Caco-2 (cell line): ENCODE measurements around the gene MGAT3. TPM values are rescaled to one million over a fixed set of nuclear protein-coding genes. Genes with fewer than 3 reads are reported as not detected.
A peak's percentile ranks its signal among the peaks of the same experiment; 100 is the strongest.

Experiments used
- BruUV-seq: library from RNA; stranded (reverse); fragments of 400-500 nt; replicated peaks from 2 replicates; lab custom pipeline; 2021; lab: Mats Ljungman, UMichigan
- CTCF ChIA-PET: fragments of 300-600 bp; sonication (Branson Sonifier 250); formaldehyde crosslinking; loops from one replicate; lab custom pipeline; 2022; ENCODE audit warnings: antibody characterized with exemption; lab: Charles Lee
- POLR2A ChIA-PET: fragments of 300-600 bp; sonication (Branson Sonifier 250); formaldehyde crosslinking; loops from one replicate; lab custom pipeline; 2022; ENCODE audit warnings: antibody characterized with exemption; lab: Charles Lee
- DNase-seq, 2 experiments: peaks; one replicate each; pipeline versions ENCODE4 v3.0.0 to v3.0.0-alpha.2; 2020 to 2022
- H3K27me3 ChIP-seq: replicated peaks from 2 replicates; pipeline ENCODE4 v1.6.0; 2011; ENCODE audit warnings: low read length; ENCODE audit not compliant: control insufficient read depth, insufficient read depth
- H3K36me3 ChIP-seq: 2 replicates; pipeline ENCODE4 v1.5.1; 2011; ENCODE audit warnings: low read length; ENCODE audit not compliant: control insufficient read depth, insufficient read depth
- H3K4me1 ChIP-seq: fragments of 250-450 bp; sonication (Bioruptor Pico); 2 replicates; pipeline ENCODE4 v1.5.1; 2020; ENCODE audit warnings: mild to moderate bottlenecking
- H3K4me3 ChIP-seq: 2 replicates; pipeline ENCODE4 v1.5.1; 2011; ENCODE audit warnings: low read depth, mild to moderate bottlenecking, control low read depth, low read length
- H3K9me3 ChIP-seq: fragments of 250-450 bp; sonication (Bioruptor Pico); 2 replicates; pipeline ENCODE4 v1.5.1; 2020; ENCODE audit warnings: mild to moderate bottlenecking, moderate library complexity
- H3K27ac Mint-ChIP-seq: one replicate; pipeline ENCODE4 v1.8.0; 2022; ENCODE audit warnings: mixed read lengths; ENCODE audit not compliant: unreplicated experiment
- H3K27me3 Mint-ChIP-seq: one replicate; pipeline ENCODE4 v1.8.0; 2022; ENCODE audit warnings: mixed read lengths; ENCODE audit not compliant: insufficient read depth, unreplicated experiment
- H3K36me3 Mint-ChIP-seq: one replicate; pipeline ENCODE4 v1.8.0; 2022; ENCODE audit warnings: mild to moderate bottlenecking, mixed read lengths; ENCODE audit not compliant: insufficient read depth, unreplicated experiment
- H3K4me1 Mint-ChIP-seq: one replicate; pipeline ENCODE4 v1.8.0; 2022; ENCODE audit warnings: low read depth, mixed read lengths; ENCODE audit not compliant: unreplicated experiment
- H3K4me3 Mint-ChIP-seq: one replicate; pipeline ENCODE4 v1.8.0; 2022; ENCODE audit warnings: mild to moderate bottlenecking, moderate library complexity, mixed read lengths; ENCODE audit not compliant: unreplicated experiment
- H3K9me3 Mint-ChIP-seq: one replicate; pipeline ENCODE4 v1.8.0; 2022; ENCODE audit warnings: mixed read lengths; ENCODE audit not compliant: unreplicated experiment
- CTCF ChIP-seq, 2 experiments: fragments of 200-600 bp in 1 of 2; IDR thresholded peaks; 1 replicate in 1 of 2; 2 replicates in 1 of 2; pipeline versions ENCODE4 v1.5.1 to v1.8.0; 2011 to 2022; ENCODE audit warnings: antibody characterized with exemption in 1 of 2, control low read depth in 1 of 2, inconsistent platforms in 1 of 2, low read depth in 1 of 2, low read length in 1 of 2, mild to moderate bottlenecking in 1 of 2, moderate library complexity in 1 of 2; ENCODE audit not compliant: insufficient read depth in 1 of 2, severe bottlenecking in 1 of 2, unreplicated experiment in 1 of 2
- intact Hi-C: fragments of 100-400 bp; cut with micrococcal nuclease; formaldehyde crosslinking; loops from one replicate; pipeline ENCODE4 v1.10.0; 2022; ENCODE audit not compliant: unreplicated experiment
- total RNA-seq: library from RNA; stranded (reverse); gene quantifications from 2 replicates; pipeline ENCODE4 v1.2.3, GENCODE V29; 2022

Gene MGAT3
- total RNA-seq, 1 experiment from 2014 or later, result 16.6 TPM

DNA sequence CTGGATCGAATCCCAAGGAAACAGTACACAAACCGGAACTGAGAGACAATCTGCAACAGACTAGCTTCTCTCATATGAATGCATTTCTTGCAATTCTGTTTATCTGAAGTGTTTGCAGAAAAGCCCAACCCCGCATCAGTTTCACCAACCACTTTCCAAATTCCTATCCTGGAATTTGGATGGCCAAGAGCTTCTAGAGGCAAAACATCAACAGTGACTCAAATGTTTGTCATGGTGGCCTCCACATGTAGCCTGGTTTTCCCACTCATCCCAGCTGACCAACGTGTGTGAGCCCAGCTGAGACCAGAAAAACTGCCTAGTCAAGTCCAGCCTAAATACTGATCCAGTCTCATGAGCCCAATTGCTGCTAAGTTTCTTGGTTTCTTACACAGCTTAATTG lies 36.9 kb downstream of the MGAT3 start:
- no peak for TF ChIP-seq CTCF (IDR thresholded peaks at IDR 0.05; ENCODE audit: insufficient read depth in 1 of 2, low read depth in 1 of 2, low read length in 1 of 2, severe bottlenecking in 1 of 2, unreplicated experiment in 1 of 2)
- Mint-ChIP-seq H3K36me3 (peaks cover 5% of the 10 kb centered on the region), H3K9me3 (no peaks in the 10 kb centered on the region), H3K27ac (no peak overlapping the region), H3K4me1 (peaks cover 20% of the 10 kb centered on the region), H3K4me3 (no peak overlapping the region), H3K27me3 (no peaks in the 10 kb centered on the region)
- intact Hi-C loops, result loop anchor here (5.0 kb wide), 1 partner anchor 39 kb away; the partner anchor contains the start of gene RPS19BP1
- Histone ChIP-seq H3K4me1 (peaks cover 16% of the 10 kb centered on the region), H3K36me3 (no peaks in the 10 kb centered on the region), H3K9me3 (no peaks in the 10 kb centered on the region), H3K4me3 (no peak overlapping the region), H3K27me3 (no peaks in the 10 kb centered on the region)
- no TSS peak for BruUV-seq
- ChIA-PET POLR2A (interaction anchor here (0.6 to 1.1 kb wide), 3 partner anchors 21 to 42 kb away, joined by 3 to 7 read pairs (median 4); partner anchors contain the start of gene ATF4), CTCF (interaction anchor here (0.6 to 1.5 kb wide), 5 partner anchors 19 to 1992 kb away, joined by 3 to 15 read pairs (median 4); no protein-coding TSS in a partner anchor)
- DNase-seq, result no peak

GRCh38 chr22:39494471-39495120 lies 37.8 kb downstream of the MGAT3 start:
- Histone ChIP-seq H3K36me3 (no peaks in the 10 kb centered on the region), H3K9me3 (no peaks in the 10 kb centered on the region), H3K27me3 (no peaks in the 10 kb centered on the region), H3K4me1 (peaks cover 11% of the 10 kb centered on the region), H3K4me3 (no peak overlapping the region)
- BruUV-seq, result no TSS peak
- CTCF ChIA-PET, result interaction anchor here (0.6 to 1.5 kb wide), 3 partner anchors 24 to 220 kb away, joined by 3 to 15 read pairs (median 4); no protein-coding TSS in a partner anchor
- H3K36me3 Mint-ChIP-seq, result peaks cover 5% of the 10 kb centered on the region
- DNase-seq, result no peak
- intact Hi-C loops, result loop anchor here (5.0 kb wide), 1 partner anchor 38 kb away; the partner anchor contains the start of gene RPS19BP1
- H3K27me3 Mint-ChIP-seq, result no peaks in the 10 kb centered on the region
- H3K9me3 Mint-ChIP-seq, result no peaks in the 10 kb centered on the region
- no peak overlapping the region for H3K27ac Mint-ChIP-seq
- no peak for TF ChIP-seq CTCF (IDR thresholded peaks at IDR 0.05; ENCODE audit: insufficient read depth in 1 of 2, low read depth in 1 of 2, low read length in 1 of 2, severe bottlenecking in 1 of 2, unreplicated experiment in 1 of 2)
- POLR2A ChIA-PET, result no interaction called here
- no peak overlapping the region for H3K4me3 Mint-ChIP-seq
- peaks cover 28% of the 10 kb centered on the region for H3K4me1 Mint-ChIP-seq

- H3K27me3 Mint-ChIP-seq, result no peaks in the 10 kb centered on the region
- H3K27ac Mint-ChIP-seq, result no peak overlapping the region
- Histone ChIP-seq H3K9me3 (no peaks in the 10 kb centered on the region), H3K36me3 (no peaks in the 10 kb centered on the region), H3K27me3 (no peaks in the 10 kb centered on the region), H3K4me3 (no peak overlapping the region), H3K4me1 (peaks cover 6% of the 10 kb centered on the region; the same call in 1 of the 2 replicates)
- CTCF ChIA-PET, result interaction anchor here (0.5 to 1.5 kb wide), 12 partner anchors 9 to 97 kb away, joined by 3 to 11 read pairs (median 3); partner anchors contain the start of gene ATF4
- no peak overlapping the region for H3K4me3 Mint-ChIP-seq
- peak in 1 of 2 experiments; percentile 55 for DNase-seq
- H3K4me1 Mint-ChIP-seq, result peaks cover 30% of the 10 kb centered on the region
- no TSS peak for BruUV-seq
- peaks cover 8% of the 10 kb centered on the region for H3K36me3 Mint-ChIP-seq
- POLR2A ChIA-PET, result no interaction called here
- peak; percentile 48 to 55 for TF ChIP-seq CTCF (IDR thresholded peaks at IDR 0.05; ENCODE audit: insufficient read depth in 1 of 2, low read depth in 1 of 2, low read length in 1 of 2, severe bottlenecking in 1 of 2, unreplicated experiment in 1 of 2)
- no peaks in the 10 kb centered on the region for H3K9me3 Mint-ChIP-seq
- intact Hi-C loops, result no loop called here
Observed at GRCh38 chr22:39496131-39496838, 39.5 kb downstream of the MGAT3 start.
